Pancreas (tissue), 10 donors: ENCODE results near the gene AKR1C4. TPM values are rescaled to one million over a fixed set of nuclear protein-coding genes. Genes with fewer than 3 reads are reported as not detected.
"Not testable (repeated sequence)": the region's sequence is repeated elsewhere in the genome, so short reads cannot be mapped to it uniquely, and the experiment has no call there.

ENCODE experiments used
- ATAC-seq, 4 donors: fragments of 200-7000 bp; cut with Tn5 transposase; one replicate each; pipeline versions ENCODE4 v1.8.0 to v1.9.1; 2020; ENCODE audit warnings: mild to moderate bottlenecking in 4 of 4, moderate library complexity in 4 of 4
- DNase-seq, 6 donors: peaks; one replicate each; pipeline ENCODE4 v3.0.0-alpha.2; 2020
- FAIRE-seq: peaks from 2 replicates; lab custom pipeline; 2012; peaks lifted over from hg19 to GRCh38; lab: Jason Lieb, UNC
- H3K27ac ChIP-seq, 4 donors: fragments of 200-600 bp; sonication (generic); 1 replicate in 3 of 4; 2 replicates in 1 of 4; pipeline versions ENCODE4 v1.5.0 to v1.8.0; 2020
- H3K27me3 ChIP-seq, 4 donors: fragments of 200-600 bp; one replicate each; pipeline ENCODE4 v1.8.0; 2021
- H3K36me3 ChIP-seq, 3 donors: fragments of 200-600 bp; sonication (generic) in 1 of 3; one replicate each; pipeline versions ENCODE4 v1.5.0 to v1.8.0; 2020 to 2021
- H3K4me1 ChIP-seq, 3 donors: fragments of 200-600 bp; one replicate each; pipeline ENCODE4 v1.8.0; 2021
- H3K4me3 ChIP-seq, 4 donors: fragments of 200-600 bp; sonication (generic) in 2 of 4; one replicate each; pipeline versions ENCODE4 v1.5.0 to v1.8.0; 2020 to 2021
- H3K9me3 ChIP-seq, 4 donors: fragments of 200-600 bp; one replicate each; pipeline ENCODE4 v1.8.0; 2021
- WGBS, 2 donors: extraction: QIAGEN DNeasy Blood & Tissue Kit; methylation state at CpG; one replicate each; pipeline ENCODE4 v1.1.7; 2013; 5-methylcytosine and 5-hydroxymethylcytosine counted together
- intact Hi-C, 3 donors: fragments of 100-400 bp; cut with DNase I; formaldehyde crosslinking; loops; one replicate each; pipeline versions ENCODE4 v1.11.1 to v1.14.2; 2022
- polyA plus RNA-seq, 2 donors: library from polyadenylated mRNA; stranded (reverse); fragments of 200-250 nt; gene quantifications; one replicate each; pipeline ENCODE4 v1.2.3, GENCODE V29; 2013
- total RNA-seq, 6 donors: library from RNA; stranded (reverse); fragmentation: NEBNext Ultra II Directional in 4 of 6; extraction: Animal tissue kit (Norgen Biotek cat#: 25700) in 4 of 6; gene quantifications; one replicate each; pipeline versions ENCODE4 v1.2.1 to v1.2.4, GENCODE V29; 2021 to 2023
- TF ChIP-seq, protein P1 (sequence below), 4 donors: fragments of 200-600 bp; sonication (generic) in 3 of 4; IDR thresholded peaks; one replicate each; pipeline versions ENCODE4 v1.5.0 to v1.8.0; 2021; ENCODE audit warnings: antibody characterized with exemption in 4 of 4
- donor health status: healthy with polysubstance abuse.
- donor health status: DM: no; HTN: no; CAD: no; lungs with moderate emphysema.
- donor health status: DM: no; HTN: no; CAD: no.
- donor health status: control.
- donor health status: control.
- donor health status: Bipolar disorder and iron deficiency.
- donor health status: DM: yes; HTN: yes; CAD: no.
- donor health status: DM: no; HTN: no; CAD: no.
- donor health status: DM: no; HTN: no; CAD: no.
- donor health status: DM: yes; HTN: yes; CAD: no.

The AKR1C4 gene
- total and polyA plus RNA-seq, 8 donors: 0.07 to 0.28 (median 0.20) TPM; not detected in 4

GRCh38 chr10:5163487-5163886, 33.1 kb upstream of the AKR1C4 start:
- DNase-seq (no peak), FAIRE-seq (no peak), ATAC-seq (no peak)
- 46 to 59% methylated on average over 2 of the region's 2 CpGs for WGBS, 2 donors
- Histone ChIP-seq H3K9me3 (no peaks in the 10 kb centered on the region), H3K27ac (no peak overlapping the region), H3K4me1 (no peaks in the 10 kb centered on the region), H3K27me3 (no peaks in the 10 kb centered on the region), H3K4me3 (no peak overlapping the region), H3K36me3 (no peaks in the 10 kb centered on the region)
- TF ChIP-seq, protein P1, sequence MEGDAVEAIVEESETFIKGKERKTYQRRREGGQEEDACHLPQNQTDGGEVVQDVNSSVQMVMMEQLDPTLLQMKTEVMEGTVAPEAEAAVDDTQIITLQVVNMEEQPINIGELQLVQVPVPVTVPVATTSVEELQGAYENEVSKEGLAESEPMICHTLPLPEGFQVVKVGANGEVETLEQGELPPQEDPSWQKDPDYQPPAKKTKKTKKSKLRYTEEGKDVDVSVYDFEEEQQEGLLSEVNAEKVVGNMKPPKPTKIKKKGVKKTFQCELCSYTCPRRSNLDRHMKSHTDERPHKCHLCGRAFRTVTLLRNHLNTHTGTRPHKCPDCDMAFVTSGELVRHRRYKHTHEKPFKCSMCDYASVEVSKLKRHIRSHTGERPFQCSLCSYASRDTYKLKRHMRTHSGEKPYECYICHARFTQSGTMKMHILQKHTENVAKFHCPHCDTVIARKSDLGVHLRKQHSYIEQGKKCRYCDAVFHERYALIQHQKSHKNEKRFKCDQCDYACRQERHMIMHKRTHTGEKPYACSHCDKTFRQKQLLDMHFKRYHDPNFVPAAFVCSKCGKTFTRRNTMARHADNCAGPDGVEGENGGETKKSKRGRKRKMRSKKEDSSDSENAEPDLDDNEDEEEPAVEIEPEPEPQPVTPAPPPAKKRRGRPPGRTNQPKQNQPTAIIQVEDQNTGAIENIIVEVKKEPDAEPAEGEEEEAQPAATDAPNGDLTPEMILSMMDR (IDR thresholded peaks at IDR 0.05): no peak
- intact Hi-C loops: no loop called here

DNA sequence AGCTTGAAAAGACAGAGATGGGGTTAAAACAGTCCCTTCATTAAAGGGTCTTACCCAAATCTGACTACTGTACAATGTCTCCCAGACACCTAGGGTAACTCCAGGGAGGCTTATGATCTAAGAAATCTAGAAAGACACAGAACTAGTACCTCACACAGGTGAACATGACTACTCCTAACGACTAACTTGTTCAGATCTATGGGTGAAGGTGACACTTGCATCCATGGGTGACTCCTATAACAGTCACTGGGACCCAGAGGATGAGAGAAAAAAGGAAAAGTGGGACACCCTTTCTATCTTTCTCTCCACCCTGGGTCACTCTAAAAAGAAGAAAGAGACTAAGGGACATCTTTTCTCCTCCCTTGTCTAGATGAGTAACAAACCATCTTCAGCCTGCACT, 30.9 kb upstream of the AKR1C4 start:
- H3K36me3 ChIP-seq: no peaks in the 10 kb centered on the region
- intact Hi-C loops: no loop called here
- H3K27me3 ChIP-seq: no peaks in the 10 kb centered on the region
- WGBS, 2 donors: 4 to 5% methylated on average over 1 of the region's 1 CpG
- H3K4me1 ChIP-seq: no peaks in the 10 kb centered on the region
- no peak for DNase-seq
- H3K9me3 ChIP-seq: no peaks in the 10 kb centered on the region
- TF ChIP-seq, protein P1 (IDR thresholded peaks at IDR 0.05): no peak
- no peak for FAIRE-seq
- no peak overlapping the region for H3K4me3 ChIP-seq
- no peak overlapping the region for H3K27ac ChIP-seq
- no peak for ATAC-seq

DNA sequence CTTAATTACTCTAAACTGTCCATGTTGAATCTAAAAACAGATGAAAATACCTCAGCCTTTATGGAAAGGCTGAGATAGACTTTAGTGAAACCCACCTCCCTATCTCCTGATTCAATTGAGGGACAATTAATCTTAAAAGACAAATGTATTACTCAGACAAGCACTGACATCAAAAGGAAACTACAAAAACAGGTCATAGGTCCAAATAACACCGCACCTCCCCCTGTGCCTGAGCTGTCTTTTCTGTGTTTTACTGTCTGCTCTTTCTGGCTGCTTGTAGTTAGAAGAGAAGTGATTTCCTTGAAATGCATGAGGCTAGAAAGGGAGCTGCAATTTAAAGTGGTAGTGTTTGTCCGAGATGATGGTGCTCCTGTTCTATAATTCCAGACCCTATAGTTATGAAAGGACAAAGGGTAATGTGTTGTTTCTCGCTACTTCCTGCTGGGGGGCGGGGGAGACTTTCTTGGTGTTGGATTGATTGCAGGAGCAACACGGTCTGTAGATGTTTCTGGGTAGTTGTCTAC, 27.7 kb upstream of the AKR1C4 start:
- DNase-seq (no peak), ATAC-seq (no peak), FAIRE-seq (no peak)
- H3K4me1 ChIP-seq: no peaks in the 10 kb centered on the region
- WGBS, 2 donors: 48 to 77% methylated on average over 5 of the region's 5 CpGs
- no peaks in the 10 kb centered on the region for H3K36me3 ChIP-seq
- no peaks in the 10 kb centered on the region for H3K9me3 ChIP-seq
- TF ChIP-seq, protein P1 (IDR thresholded peaks at IDR 0.05): no peak
- no peak overlapping the region for H3K27ac ChIP-seq
- H3K4me3 ChIP-seq: no peak overlapping the region
- no peaks in the 10 kb centered on the region for H3K27me3 ChIP-seq
- intact Hi-C loops: no loop called here

DNA sequence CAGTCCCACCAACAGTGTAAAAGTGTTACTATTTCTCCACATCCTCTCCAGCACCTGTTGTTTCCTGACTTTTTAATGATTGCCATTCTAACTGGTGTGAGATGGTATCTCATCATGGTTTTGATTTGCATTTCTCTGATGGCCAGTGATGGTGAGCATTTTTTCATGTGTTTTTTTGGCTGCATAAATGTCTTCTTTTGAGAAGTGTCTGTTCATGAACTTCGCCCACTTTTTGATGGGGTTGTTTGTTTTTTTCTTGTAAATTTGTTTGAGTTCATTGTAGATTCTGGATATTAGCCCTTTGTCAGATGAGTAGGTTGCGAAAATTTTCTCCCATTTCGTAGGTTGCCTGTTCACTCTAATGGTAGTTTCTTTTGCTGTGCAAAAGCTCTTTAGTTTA, 21.1 kb upstream of the AKR1C4 start:
- FAIRE-seq, H3K36me3 ChIP-seq, intact Hi-C loops, H3K4me1 ChIP-seq, DNase-seq, ATAC-seq, H3K27ac ChIP-seq, H3K27me3 ChIP-seq, H3K9me3 ChIP-seq, H3K4me3 ChIP-seq: not testable (repeated sequence)
- WGBS, 2 donors: 84 to 96% methylated on average over 1 to 3 of the region's 3 CpGs

GRCh38 chr10:5180503-5180902, 16.1 kb upstream of the AKR1C4 start:
- H3K27me3 ChIP-seq, H3K4me3 ChIP-seq, H3K4me1 ChIP-seq, DNase-seq, ATAC-seq, H3K9me3 ChIP-seq, FAIRE-seq, H3K27ac ChIP-seq, intact Hi-C loops, H3K36me3 ChIP-seq: not testable (repeated sequence)
- 83 to 86% methylated on average over 12 of the region's 12 CpGs for WGBS, 2 donors

DNA sequence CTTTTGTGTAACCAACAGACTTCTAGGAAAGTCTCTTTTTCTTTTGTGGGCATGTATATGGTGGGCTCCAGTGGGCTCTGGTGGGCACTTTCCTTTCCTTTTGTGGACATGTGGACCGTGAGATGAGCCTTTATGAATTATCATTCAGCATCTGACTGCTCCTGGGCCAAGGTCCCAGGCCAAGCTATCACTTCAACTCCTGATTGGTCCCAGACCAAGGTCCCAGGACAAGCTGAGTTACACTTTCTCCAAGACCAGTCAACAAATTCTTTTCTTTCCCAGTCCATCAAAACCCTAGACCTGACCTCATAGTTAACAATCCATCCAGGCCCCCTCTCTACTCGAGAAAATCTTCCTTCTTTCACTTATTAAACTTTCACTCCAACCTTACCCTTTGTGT, 12.7 kb upstream of the AKR1C4 start:
- ATAC-seq (no peak), FAIRE-seq (no peak), DNase-seq (no peak)
- intact Hi-C loops: no loop called here
- TF ChIP-seq, protein P1 (IDR thresholded peaks at IDR 0.05): no peak
- Histone ChIP-seq H3K4me1 (no peaks in the 10 kb centered on the region), H3K36me3 (no peaks in the 10 kb centered on the region), H3K4me3 (no peak overlapping the region), H3K27ac (no peak overlapping the region), H3K9me3 (no peaks in the 10 kb centered on the region), H3K27me3 (no peaks in the 10 kb centered on the region)
- 71 to 83% methylated on average over 2 of the region's 2 CpGs for whole genome bisulfite sequencing, 2 donors
